Naive B cell (primary cell): ENCODE results near the gene ESYT2. TPM values are rescaled to one million over a fixed set of nuclear protein-coding genes. Genes with fewer than 3 reads are reported as not detected.
"Not testable (repeated sequence)": the region's sequence is repeated elsewhere in the genome, so short reads cannot be mapped to it uniquely, and the experiment has no call there.

Experiments
- ATAC-seq, 2 donors: fragments of 150-1000 bp; cut with Tn5 transposase; 2 replicates each; pipeline ENCODE4 v1.10.0; 2021; ENCODE audit warnings: low read depth in 2 of 2, mild to moderate bottlenecking in 2 of 2, moderate library complexity in 2 of 2
- DNase-seq: peaks from one replicate; pipeline ENCODE4 v3.0.0; 2022
- H3K27ac Mint-ChIP-seq, 6 donors: one replicate each; pipeline ENCODE4 v1.8.0; 2020 to 2022; ENCODE audit warnings: mild to moderate bottlenecking in 6 of 6, mixed read lengths in 6 of 6, moderate library complexity in 5 of 6, inconsistent platforms in 2 of 6
- H3K27me3 Mint-ChIP-seq, 3 donors: one replicate each; pipeline ENCODE4 v1.8.0; 2021 to 2022; ENCODE audit warnings: mixed read lengths in 3 of 3, mild to moderate bottlenecking in 1 of 3
- H3K36me3 Mint-ChIP-seq, 2 donors: one replicate each; pipeline ENCODE4 v1.8.0; 2020 to 2022; ENCODE audit warnings: mixed read lengths in 2 of 2, inconsistent platforms in 1 of 2, mild to moderate bottlenecking in 1 of 2
- H3K4me1 Mint-ChIP-seq, 3 donors: one replicate each; pipeline ENCODE4 v1.8.0; 2020 to 2022; ENCODE audit warnings: mixed read lengths in 3 of 3, inconsistent platforms in 1 of 3, mild to moderate bottlenecking in 1 of 3, moderate library complexity in 1 of 3
- H3K4me3 Mint-ChIP-seq, 8 donors: one replicate each; pipeline ENCODE4 v1.8.0; 2020 to 2022; ENCODE audit warnings: mild to moderate bottlenecking in 8 of 8, mixed read lengths in 8 of 8, moderate library complexity in 8 of 8, inconsistent platforms in 2 of 8
- H3K9me3 Mint-ChIP-seq, 7 donors: one replicate each; pipeline ENCODE4 v1.8.0; 2020 to 2022; ENCODE audit warnings: mixed read lengths in 7 of 7, mild to moderate bottlenecking in 5 of 7, inconsistent platforms in 2 of 7, moderate library complexity in 1 of 7
- polyA plus RNA-seq, 6 donors: library from polyadenylated mRNA; unstranded; fragments of 300-500 nt; fragmentation: Illumina TruSeq; gene quantifications; one replicate each; pipeline ENCODE4 v1.2.3, GENCODE V29; 2021; ENCODE audit warnings: low read depth in 6 of 6

Gene ESYT2
- polyA plus RNA-seq, 6 donors from 2014 or later = 15.4 to 23.0 (median 16.8) TPM

GRCh38 chr7:158722574-158723237 is 106.6 kb downstream of the ESYT2 start:
- ATAC-seq (no peak), DNase-seq (no peak)
- H3K4me1 Mint-ChIP-seq = peaks cover 0 to 8% (median 3%) of the 10 kb centered on the region in 3 donors
- no peak overlapping the region for H3K27ac Mint-ChIP-seq
- H3K9me3 Mint-ChIP-seq = peaks cover 0 to 3% (median 0%) of the 10 kb centered on the region in 7 donors
- peaks cover 0 to 20% (median 17%) of the 10 kb centered on the region in 3 donors for H3K27me3 Mint-ChIP-seq
- peaks cover 0 to 5% of the 10 kb centered on the region in 2 donors for H3K36me3 Mint-ChIP-seq
- no peak overlapping the region for H3K4me3 Mint-ChIP-seq

- Mint-ChIP-seq H3K9me3 (peaks cover 0 to 11% (median 0%) of the 10 kb centered on the region in 7 donors), H3K4me1 (peaks cover 14 to 18% (median 15%) of the 10 kb centered on the region in 3 donors), H3K4me3 (no peak overlapping the region), H3K27me3 (peaks cover 0 to 29% (median 21%) of the 10 kb centered on the region in 3 donors), H3K36me3 (peaks cover 0 to 14% of the 10 kb centered on the region in 2 donors), H3K27ac (no peak overlapping the region)
- no peak for DNase-seq
- no peak for ATAC-seq
These were observed 109.2 kb downstream of the ESYT2 start for GRCh38 chr7:158720112-158720511.

DNA sequence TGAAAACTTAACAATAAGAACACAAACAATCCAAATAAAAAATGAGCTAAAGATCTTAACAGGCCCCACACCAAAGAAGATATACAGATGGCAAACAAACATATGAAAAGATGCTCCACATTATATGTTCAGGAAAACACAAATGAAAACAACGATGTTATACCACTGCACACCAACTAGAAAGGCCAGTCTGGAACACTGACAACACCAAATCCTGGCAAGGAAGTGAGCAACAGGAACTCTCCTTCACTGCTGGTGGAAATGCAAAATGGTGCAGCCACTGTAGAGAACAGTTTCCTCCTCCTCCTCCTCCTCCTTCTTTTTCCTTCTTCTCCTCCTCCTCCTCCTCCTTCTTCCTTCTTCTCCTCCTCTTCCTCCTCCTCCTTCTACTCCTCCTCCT is 112.5 kb downstream of the ESYT2 start:
- H3K9me3 Mint-ChIP-seq = peaks cover 0 to 11% (median 0%) of the 10 kb centered on the region in 7 donors
- H3K27ac Mint-ChIP-seq = no peak overlapping the region
- H3K27me3 Mint-ChIP-seq = peaks cover 0 to 22% (median 16%) of the 10 kb centered on the region in 3 donors
- no peak for DNase-seq
- no peak for ATAC-seq
- peak overlapping the region in 1 of 8 donors; percentile 25 for H3K4me3 Mint-ChIP-seq
- peaks cover 17 to 21% (median 20%) of the 10 kb centered on the region in 3 donors for H3K4me1 Mint-ChIP-seq
- H3K36me3 Mint-ChIP-seq = peaks cover 0 to 14% of the 10 kb centered on the region in 2 donors

- H3K4me1 Mint-ChIP-seq = peaks cover 14 to 22% (median 14%) of the 10 kb centered on the region in 3 donors
- peaks cover 0 to 10% (median 0%) of the 10 kb centered on the region in 7 donors for H3K9me3 Mint-ChIP-seq
- H3K27me3 Mint-ChIP-seq = no peaks in the 10 kb centered on the region
- no peaks in the 10 kb centered on the region for H3K36me3 Mint-ChIP-seq
- H3K27ac Mint-ChIP-seq = peak overlapping the region in 3 of 6 donors; percentile 17 to 79 (median 21)
- ATAC-seq (peak; percentile 43 to 58), DNase-seq (no peak)
- no peak overlapping the region for H3K4me3 Mint-ChIP-seq
These were observed 118.6 kb downstream of the ESYT2 start for GRCh38 chr7:158710651-158711102.

- Mint-ChIP-seq H3K27me3 (no peaks in the 10 kb centered on the region), H3K4me3 (peak overlapping the region in 1 of 8 donors; percentile 36), H3K27ac (no peak overlapping the region), H3K36me3 (no peaks in the 10 kb centered on the region), H3K9me3 (peaks cover 0 to 10% (median 0%) of the 10 kb centered on the region in 7 donors), H3K4me1 (peaks cover 20 to 33% (median 26%) of the 10 kb centered on the region in 3 donors)
- ATAC-seq = no peak
- no peak for DNase-seq
These were observed 121.7 kb downstream of the ESYT2 start for GRCh38 chr7:158707610-158708009.

- H3K4me1 Mint-ChIP-seq = peaks cover 17 to 28% (median 21%) of the 10 kb centered on the region in 3 donors
- peak overlapping the region in 1 of 6 donors; percentile 67 for H3K27ac Mint-ChIP-seq
These were observed 122.4 kb downstream of the ESYT2 start for GRCh38 chr7:158706710-158707590.

GRCh38 chr7:158706273-158706704 is 123.0 kb downstream of the ESYT2 start:
- peaks cover 0 to 7% (median 0%) of the 10 kb centered on the region in 7 donors for H3K9me3 Mint-ChIP-seq
- peak overlapping the region; percentile 47 to 99 (median 70) for H3K4me3 Mint-ChIP-seq
- peaks cover 17 to 24% (median 21%) of the 10 kb centered on the region in 3 donors for H3K4me1 Mint-ChIP-seq
- ATAC-seq (no peak), DNase-seq (no peak)
- H3K36me3 Mint-ChIP-seq = no peaks in the 10 kb centered on the region
- H3K27me3 Mint-ChIP-seq = no peaks in the 10 kb centered on the region
- H3K27ac Mint-ChIP-seq = peak overlapping the region in 3 of 6 donors; percentile 67 to 92 (median 83)

More at GRCh38 chr7:158706710-158707590, 122.4 kb downstream of the ESYT2 start:
- peak overlapping the region in 6 of 8 donors; percentile 5 to 99 (median 80) for H3K4me3 Mint-ChIP-seq
- ATAC-seq (no peak), DNase-seq (no peak)
- no peaks in the 10 kb centered on the region for H3K36me3 Mint-ChIP-seq
- peaks cover 0 to 7% (median 0%) of the 10 kb centered on the region in 7 donors for H3K9me3 Mint-ChIP-seq
- H3K27me3 Mint-ChIP-seq = no peaks in the 10 kb centered on the region

DNA sequence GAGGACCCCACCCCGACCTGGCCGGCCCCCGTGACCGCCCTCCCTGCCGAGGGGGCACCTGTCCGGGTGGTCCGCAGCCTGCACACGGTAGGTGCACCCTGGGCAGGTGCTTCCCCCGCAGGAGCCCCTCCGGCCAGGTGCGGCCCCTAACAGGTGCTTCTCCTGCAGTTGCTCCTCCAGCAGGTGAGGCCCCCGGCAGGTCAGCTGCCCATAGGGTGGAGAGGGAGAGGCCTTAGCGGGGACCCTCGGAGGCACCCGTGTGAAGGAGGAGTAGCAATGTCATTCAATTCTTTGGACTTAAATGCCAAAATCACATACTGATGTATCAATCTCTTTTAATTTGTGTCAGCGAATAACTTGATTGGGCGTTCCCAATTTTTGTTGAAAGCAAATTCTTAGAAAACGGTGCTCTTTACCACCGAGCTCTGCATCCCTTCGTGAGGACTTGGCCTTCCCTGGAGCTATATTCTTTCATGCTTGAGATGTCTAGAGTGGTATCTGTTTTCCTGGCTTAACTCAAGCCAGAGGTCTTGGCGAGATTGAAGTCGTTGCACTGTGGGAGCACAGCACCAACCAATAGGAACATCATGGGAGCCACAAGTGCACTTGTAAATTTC is 124.0 kb downstream of the ESYT2 start:
- peaks cover 0 to 7% (median 0%) of the 10 kb centered on the region in 7 donors for H3K9me3 Mint-ChIP-seq
- ATAC-seq (peak; percentile 1 to 3), DNase-seq (no peak)
- peaks cover 13 to 19% (median 16%) of the 10 kb centered on the region in 3 donors for H3K4me1 Mint-ChIP-seq
- peak overlapping the region in 3 of 6 donors; percentile 33 to 91 (median 77) for H3K27ac Mint-ChIP-seq
- no peaks in the 10 kb centered on the region for H3K27me3 Mint-ChIP-seq
- H3K4me3 Mint-ChIP-seq = peak overlapping the region; percentile 81 to 99 (median 92)
- no peaks in the 10 kb centered on the region for H3K36me3 Mint-ChIP-seq

DNA sequence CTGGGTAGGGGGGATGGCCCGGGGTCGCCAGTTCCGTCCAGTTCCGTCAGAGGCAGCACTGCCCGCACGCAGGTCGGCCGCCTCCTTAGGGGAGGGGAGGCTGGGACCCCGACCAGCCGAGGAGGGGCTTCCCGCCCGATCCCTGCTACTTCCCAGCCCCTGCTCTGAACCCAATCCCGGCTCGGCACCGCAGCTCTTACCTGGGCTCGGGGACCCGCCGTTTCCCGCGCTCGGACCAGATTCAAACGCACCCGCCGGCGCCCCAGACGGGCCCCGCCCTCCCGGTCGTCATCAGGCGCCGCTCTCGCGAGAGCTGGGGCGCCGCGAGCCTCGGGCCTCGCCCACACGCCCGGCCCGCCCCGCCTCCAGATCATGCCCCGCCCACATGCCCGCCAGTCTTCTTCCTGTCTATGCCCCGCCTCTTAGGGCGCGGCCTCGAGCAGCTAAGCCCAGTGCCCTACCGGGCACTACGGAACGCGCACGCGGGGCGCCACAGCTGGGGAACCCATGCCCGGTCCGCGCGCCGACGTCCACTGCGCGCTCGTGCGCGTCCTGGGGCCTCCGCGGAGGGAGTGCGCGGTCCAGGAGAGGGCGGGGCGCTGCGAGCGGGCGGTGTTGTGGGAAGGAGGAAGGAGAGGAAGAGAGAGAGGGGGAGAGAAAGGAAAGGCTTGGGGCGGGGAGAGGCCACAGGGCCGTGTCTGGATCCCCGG is 124.6 kb downstream of the ESYT2 start, which contains the start of gene NCAPG2:
Gene NCAPG2 (minus strand): TSS at position 281 of the 710 bp plus-strand sequence. CDS start 2,905 bp downstream, outside the sequence.
- Mint-ChIP-seq H3K36me3 (no peaks in the 10 kb centered on the region), H3K4me3 (peak within 1 kb of the TSS; percentile 85 to 99 (median 92)), H3K27ac (peak within 1 kb of the TSS; percentile 33 to 91 (median 74)), H3K4me1 (peaks cover 13 to 18% (median 15%) of the 10 kb centered on the region in 3 donors), H3K9me3 (peaks cover 0 to 7% (median 0%) of the 10 kb centered on the region in 7 donors), H3K27me3 (no peaks in the 10 kb centered on the region)
- ATAC-seq (peak; percentile 94 to 95), DNase-seq (peak; percentile 95)

- H3K9me3 Mint-ChIP-seq, ATAC-seq, H3K36me3 Mint-ChIP-seq, H3K27me3 Mint-ChIP-seq, DNase-seq: not testable (repeated sequence)
- H3K4me3 Mint-ChIP-seq = peak overlapping the region; percentile 83 to 99 (median 91)
- peak overlapping the region in 4 of 6 donors; percentile 5 to 81 (median 74) for H3K27ac Mint-ChIP-seq
- H3K4me1 Mint-ChIP-seq = peaks cover 13 to 18% (median 15%) of the 10 kb centered on the region in 3 donors
These were observed 125.4 kb downstream of the ESYT2 start for GRCh38 chr7:158703679-158704523.

DNA sequence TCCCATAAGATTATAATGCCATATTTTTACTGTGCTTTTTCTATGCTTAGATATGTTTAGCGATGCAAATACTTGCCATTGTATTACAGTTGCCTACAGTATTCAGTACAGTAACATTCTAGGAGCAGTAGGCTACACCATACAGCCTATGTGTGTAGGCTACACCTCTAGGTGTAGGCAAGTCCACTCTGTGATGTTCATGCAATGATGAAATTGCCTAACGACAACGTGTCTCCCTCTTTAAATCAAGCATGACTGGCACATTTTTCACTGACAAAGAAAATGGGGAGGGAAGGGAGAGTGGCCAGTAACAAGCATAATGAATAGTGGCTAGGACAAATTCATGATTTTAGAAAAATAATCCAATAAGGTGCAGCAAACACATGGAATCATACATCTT is 126.4 kb downstream of the ESYT2 start:
- ATAC-seq (no peak), DNase-seq (no peak)
- Mint-ChIP-seq H3K36me3 (no peaks in the 10 kb centered on the region), H3K4me3 (peak overlapping the region in 7 of 8 donors; percentile 47 to 86 (median 61)), H3K4me1 (peaks cover 13 to 18% (median 15%) of the 10 kb centered on the region in 3 donors), H3K27ac (peak overlapping the region in 1 of 6 donors; percentile 52), H3K9me3 (peaks cover 0 to 5% (median 0%) of the 10 kb centered on the region in 7 donors), H3K27me3 (no peaks in the 10 kb centered on the region)
